ENCODE data around the gene NAA38. TPM values are rescaled to one million over a fixed set of nuclear protein-coding genes. Genes with fewer than 3 reads are reported as not detected.

The NAA38 gene
- total and polyA plus RNA-seq, 10 donors = 51.0 to 185 (median 65.6) TPM

DNA sequence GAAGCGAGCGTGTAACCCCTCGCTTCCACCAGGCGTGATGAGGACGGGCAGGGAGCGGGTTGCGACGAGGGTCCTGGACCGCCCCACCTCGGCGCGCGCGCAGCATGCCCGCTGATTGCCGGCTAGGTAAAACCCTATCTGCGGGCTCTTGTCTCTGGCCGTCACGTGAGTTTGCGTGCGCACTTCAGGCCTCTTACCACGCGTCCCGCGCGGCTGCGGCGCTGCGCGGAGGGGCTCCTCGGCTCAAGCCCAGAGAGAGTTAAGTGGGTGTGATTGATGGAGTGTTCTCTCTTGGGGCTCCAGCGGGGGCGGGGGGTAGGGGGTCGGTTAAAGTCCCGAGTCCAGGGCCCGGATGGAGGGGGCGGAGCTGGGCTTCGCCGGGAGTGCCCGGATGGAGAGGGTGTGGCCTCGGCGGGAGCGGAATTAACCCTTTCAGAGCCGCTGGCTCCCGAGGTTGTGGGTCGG lies 15.4 kb downstream of the NAA38 start:
- peak overlapping the region; percentile 92 to 100 (median 97) for H3K27ac ChIP-seq
- H3K36me3 ChIP-seq = peaks cover 0 to 37% (median 17%) of the 10 kb centered on the region in 6 donors
- intact Hi-C loops (cut with DNase I; ENCODE audit: low total_unique reads) = no loop called here
- H3K27me3 ChIP-seq (replicated peaks in 1 of 7) = no peaks in the 10 kb centered on the region
- WGBS, 5 donors = 0 to 1% (median 0%) methylated on average over 13 to 46 of the region's 46 CpGs
- peak; percentile 42 to 83 (median 69) for TF ChIP-seq POLR2AphosphoS5 (IDR thresholded peaks at IDR 0.05)
- TF ChIP-seq, protein P1, sequence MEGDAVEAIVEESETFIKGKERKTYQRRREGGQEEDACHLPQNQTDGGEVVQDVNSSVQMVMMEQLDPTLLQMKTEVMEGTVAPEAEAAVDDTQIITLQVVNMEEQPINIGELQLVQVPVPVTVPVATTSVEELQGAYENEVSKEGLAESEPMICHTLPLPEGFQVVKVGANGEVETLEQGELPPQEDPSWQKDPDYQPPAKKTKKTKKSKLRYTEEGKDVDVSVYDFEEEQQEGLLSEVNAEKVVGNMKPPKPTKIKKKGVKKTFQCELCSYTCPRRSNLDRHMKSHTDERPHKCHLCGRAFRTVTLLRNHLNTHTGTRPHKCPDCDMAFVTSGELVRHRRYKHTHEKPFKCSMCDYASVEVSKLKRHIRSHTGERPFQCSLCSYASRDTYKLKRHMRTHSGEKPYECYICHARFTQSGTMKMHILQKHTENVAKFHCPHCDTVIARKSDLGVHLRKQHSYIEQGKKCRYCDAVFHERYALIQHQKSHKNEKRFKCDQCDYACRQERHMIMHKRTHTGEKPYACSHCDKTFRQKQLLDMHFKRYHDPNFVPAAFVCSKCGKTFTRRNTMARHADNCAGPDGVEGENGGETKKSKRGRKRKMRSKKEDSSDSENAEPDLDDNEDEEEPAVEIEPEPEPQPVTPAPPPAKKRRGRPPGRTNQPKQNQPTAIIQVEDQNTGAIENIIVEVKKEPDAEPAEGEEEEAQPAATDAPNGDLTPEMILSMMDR (IDR thresholded peaks at IDR 0.05 in 8 of 11, conservative IDR thresholded peaks at IDR 0.05 in 3 of 11) = peak in 3 of 11 experiments; percentile 6 to 24 (median 21)
- peak in 1 of 3 donors; percentile 5 for TF ChIP-seq POLR2A (IDR thresholded peaks at IDR 0.05)
- H3K4me3 ChIP-seq = peak overlapping the region; percentile 68 to 91 (median 77)
- DNase-seq = peak; percentile 95
- H3K9me3 ChIP-seq = no peaks in the 10 kb centered on the region
- H3K4me1 ChIP-seq = peaks cover 43 to 91% (median 64%) of the 10 kb centered on the region in 6 donors

DNA sequence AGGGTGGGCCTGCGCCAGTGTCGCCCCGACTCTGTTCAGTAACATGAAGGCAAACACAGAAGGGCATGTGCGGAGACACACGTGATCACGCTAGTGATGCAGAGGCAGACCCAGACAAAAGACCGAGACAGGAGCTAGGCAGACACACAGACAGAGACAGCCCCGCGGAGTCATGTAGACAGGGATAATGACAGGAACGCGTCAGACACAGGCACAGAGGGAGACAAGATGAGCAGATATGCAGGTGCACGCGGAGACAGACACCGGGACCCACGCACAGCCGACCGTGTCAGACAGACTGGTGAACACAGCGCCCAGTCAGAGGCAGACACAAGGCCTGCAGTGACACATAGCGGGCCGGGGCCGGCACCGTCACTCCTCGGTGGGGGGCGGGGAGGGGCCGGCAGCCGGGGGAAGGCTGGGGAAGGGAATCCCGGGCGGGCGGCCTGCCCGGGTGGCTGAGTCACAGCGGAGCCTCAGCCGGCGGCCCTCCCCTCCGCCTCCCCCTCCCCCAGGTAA lies 15.9 kb downstream of the NAA38 start:
- Histone ChIP-seq H3K4me1 (peaks cover 48 to 91% (median 69%) of the 10 kb centered on the region in 6 donors), H3K27ac (peak overlapping the region; percentile 92 to 100 (median 97)), H3K36me3 (peaks cover 0 to 32% (median 14%) of the 10 kb centered on the region in 6 donors), H3K27me3 (replicated peaks in 1 of 7) (no peaks in the 10 kb centered on the region), H3K9me3 (no peaks in the 10 kb centered on the region), H3K4me3 (peak overlapping the region; percentile 68 to 91 (median 77))
- peak in 1 of 3 donors; percentile 84 for TF ChIP-seq POLR2AphosphoS5 (IDR thresholded peaks at IDR 0.05)
- no peak for TF ChIP-seq POLR2A (IDR thresholded peaks at IDR 0.05)
- TF ChIP-seq, protein P1 (IDR thresholded peaks at IDR 0.05 in 8 of 11, conservative IDR thresholded peaks at IDR 0.05 in 3 of 11) = peak in 4 of 11 experiments; percentile 18 to 56 (median 49)
- intact Hi-C loops (cut with DNase I; ENCODE audit: low total_unique reads) = no loop called here
- WGBS, 5 donors = 3 to 12% (median 7%) methylated on average over 21 to 34 of the region's 34 CpGs
- DNase-seq = peak; percentile 96

DNA sequence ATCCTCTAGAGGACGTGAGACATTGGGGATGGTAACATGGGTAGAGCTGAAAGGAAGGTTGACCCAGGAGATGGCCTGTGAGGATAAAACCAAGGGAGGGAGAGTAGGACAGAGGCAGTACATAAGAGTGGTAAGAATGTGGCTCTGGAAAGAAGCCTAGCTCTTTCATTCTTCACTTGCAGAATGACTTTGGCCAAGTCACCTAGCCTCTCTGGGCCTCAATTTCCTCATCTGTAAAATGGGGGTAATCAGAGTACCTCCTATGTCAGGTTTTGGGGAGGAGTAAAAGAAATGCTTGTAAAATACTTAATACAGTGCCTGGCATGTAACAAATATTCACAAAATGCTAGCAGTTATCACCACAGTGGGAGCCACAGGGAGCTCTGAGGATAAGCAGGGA lies 16.5 kb downstream of the NAA38 start:
- no peaks in the 10 kb centered on the region for H3K27me3 ChIP-seq (replicated peaks in 1 of 7)
- H3K9me3 ChIP-seq = no peaks in the 10 kb centered on the region
- H3K4me1 ChIP-seq = peaks cover 49 to 91% (median 70%) of the 10 kb centered on the region in 6 donors
- H3K36me3 ChIP-seq = peaks cover 0 to 26% (median 8%) of the 10 kb centered on the region in 6 donors
- WGBS, 5 donors = 61 to 80% (median 68%) methylated on average over 1 of the region's 1 CpG
- TF ChIP-seq, protein P1 (IDR thresholded peaks at IDR 0.05 in 8 of 11, conservative IDR thresholded peaks at IDR 0.05 in 3 of 11) = no peak
- no peak for TF ChIP-seq POLR2A (IDR thresholded peaks at IDR 0.05)
- no peak for TF ChIP-seq POLR2AphosphoS5 (IDR thresholded peaks at IDR 0.05)
- H3K27ac ChIP-seq = peak overlapping the region; percentile 92 to 100 (median 97)
- peak overlapping the region in 7 of 8 donors; percentile 68 to 91 (median 74) for H3K4me3 ChIP-seq
- intact Hi-C loops (cut with DNase I; ENCODE audit: low total_unique reads) = no loop called here
- DNase-seq = no peak

DNA sequence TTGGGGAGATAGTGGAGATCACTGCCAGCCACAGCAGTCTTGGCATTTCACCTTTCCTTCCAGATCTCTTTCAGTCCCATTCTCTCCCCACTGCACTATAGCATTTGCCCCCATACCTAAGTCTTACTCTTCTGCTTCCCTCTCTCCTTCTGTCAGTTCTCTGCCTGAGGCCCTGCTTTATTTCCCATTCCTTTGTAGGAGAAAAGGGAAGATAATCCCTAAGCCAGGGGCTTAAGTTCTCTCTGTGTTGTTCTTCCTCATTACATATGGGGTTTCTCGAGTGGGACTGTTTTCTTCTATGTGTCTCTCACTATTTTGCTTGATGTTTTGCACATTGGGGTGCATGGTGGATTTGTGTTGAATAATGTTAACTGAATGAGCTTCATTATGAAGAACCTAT lies 16.9 kb downstream of the NAA38 start:
- Histone ChIP-seq H3K9me3 (no peaks in the 10 kb centered on the region), H3K4me3 (peak overlapping the region in 4 of 8 donors; percentile 72 to 86 (median 82)), H3K4me1 (peaks cover 44 to 90% (median 67%) of the 10 kb centered on the region in 6 donors), H3K27ac (peak overlapping the region in 7 of 8 donors; percentile 95 to 100 (median 97)), H3K27me3 (replicated peaks in 1 of 7) (no peaks in the 10 kb centered on the region), H3K36me3 (peaks cover 0 to 22% (median 4%) of the 10 kb centered on the region in 6 donors)
- WGBS, 5 donors = 26 to 44% (median 43%) methylated on average over 1 of the region's 1 CpG
- intact Hi-C loops (cut with DNase I; ENCODE audit: low total_unique reads) = no loop called here
- TF ChIP-seq POLR2A (IDR thresholded peaks at IDR 0.05) (no peak), POLR2AphosphoS5 (IDR thresholded peaks at IDR 0.05) (no peak)
- TF ChIP-seq, protein P1 (IDR thresholded peaks at IDR 0.05 in 8 of 11, conservative IDR thresholded peaks at IDR 0.05 in 3 of 11) = no peak
- DNase-seq = no peak
